Neural cell (in vitro differentiated cells): Measurements from ENCODE around the gene RASD2. TPM values are rescaled to one million over a fixed set of nuclear protein-coding genes. Genes with fewer than 3 reads are reported as not detected.

ENCODE experiments used
- H2AFZ ChIP-seq: fragments of 200-600, 300-800 bp; sonication (generic), shearing (Covaris generic); 2 replicates; pipeline ENCODE4 v1.6.0; 2014; ENCODE audit warnings: low read depth, mild to moderate bottlenecking, antibody characterized with exemption, low read length, moderate library complexity
- H3F3A ChIP-seq: fragments of 200-600 bp; shearing (Covaris generic); 2 replicates; pipeline ENCODE4 v1.6.1; 2016; ENCODE audit warnings: mild to moderate bottlenecking, moderate library complexity, mixed read lengths, antibody characterized with exemption, low read length; ENCODE audit not compliant: insufficient read depth, poor library complexity, severe bottlenecking
- H3K27ac ChIP-seq: fragments of 200-600, 300-800 bp; sonication (generic), shearing (Covaris generic); 2 replicates; pipeline ENCODE4 v1.5.1; 2014; ENCODE audit warnings: mild to moderate bottlenecking, low read length, moderate library complexity
- H3K27me3 ChIP-seq: fragments of 300-800, 200-600 bp; sonication (generic), shearing (Covaris generic); 2 replicates; pipeline ENCODE4 v1.6.0; 2014; ENCODE audit warnings: mild to moderate bottlenecking, low read depth, low read length, moderate library complexity; ENCODE audit not compliant: insufficient read depth
- H3K36me3 ChIP-seq: fragments of 300-800, 200-600 bp; sonication (generic), shearing (Covaris generic); 2 replicates; pipeline ENCODE4 v1.5.1; 2014; ENCODE audit warnings: mild to moderate bottlenecking, antibody characterized with exemption, low read length, moderate library complexity; ENCODE audit not compliant: insufficient read depth
- H3K4me2 ChIP-seq: fragments of 300-800, 200-600 bp; sonication (generic), shearing (Covaris generic); 2 replicates; pipeline ENCODE4 v1.6.0; 2014; ENCODE audit warnings: mild to moderate bottlenecking, low read length
- H3K4me3 ChIP-seq: fragments of 300-800, 200-600 bp; sonication (generic), shearing (Covaris generic); 2 replicates; pipeline ENCODE4 v1.5.1; 2014; ENCODE audit warnings: mild to moderate bottlenecking, low read length, moderate library complexity
- H3K79me2 ChIP-seq: fragments of 200-600 bp; shearing (Covaris generic); replicated peaks from 2 replicates; pipeline ENCODE4 v1.6.0; 2014; ENCODE audit warnings: mild to moderate bottlenecking, low read length, moderate library complexity; ENCODE audit not compliant: insufficient read depth
- H3K9ac ChIP-seq: fragments of 300-800, 200-600 bp; sonication (generic), shearing (Covaris generic); 2 replicates; pipeline ENCODE4 v1.6.1; 2016; ENCODE audit warnings: mild to moderate bottlenecking, low read length, mixed read lengths
- H3K9me2 ChIP-seq: fragments of 200-600 bp; shearing (Covaris generic); 2 replicates; pipeline ENCODE4 v1.6.1; 2016; ENCODE audit warnings: mild to moderate bottlenecking, low read length, mixed read lengths; ENCODE audit not compliant: insufficient read depth
- H3K9me3 ChIP-seq: fragments of 200-600, 300-800 bp; sonication (generic), shearing (Covaris generic); 2 replicates; pipeline ENCODE4 v1.6.1; 2016; ENCODE audit warnings: mild to moderate bottlenecking, mixed run types, low read length, moderate library complexity, mixed read lengths
- H4K20me1 ChIP-seq: fragments of 200-600 bp; shearing (Covaris generic); 2 replicates; pipeline ENCODE4 v1.6.1; 2016; ENCODE audit warnings: mild to moderate bottlenecking, mixed run types; ENCODE audit not compliant: insufficient read depth
- CTCF ChIP-seq: fragments of 450-650 bp; IDR thresholded peaks from 2 replicates; pipeline ENCODE4 v1.5.1; 2014; ENCODE audit warnings: antibody characterized with exemption, mild to moderate bottlenecking, moderate library complexity; ENCODE audit not compliant: poor library complexity, severe bottlenecking
- EP300 ChIP-seq: fragments of 450-650 bp; conservative IDR thresholded peaks from 2 replicates; pipeline ENCODE4 v1.6.1; 2014; ENCODE audit warnings: antibody characterized with exemption, mild to moderate bottlenecking, moderate library complexity; ENCODE audit not compliant: poor library complexity, severe bottlenecking
- EZH2 ChIP-seq: fragments of 200-600, 300-800 bp; shearing (Covaris generic), sonication (generic); IDR thresholded peaks from 2 replicates; pipeline ENCODE4 v1.6.1; 2014; ENCODE audit warnings: antibody characterized with exemption, low read length, borderline replicate concordance, mild to moderate bottlenecking; ENCODE audit not compliant: insufficient read depth, poor library complexity, severe bottlenecking
- MXI1 ChIP-seq: fragments of 450-650 bp; conservative IDR thresholded peaks from 2 replicates; pipeline ENCODE4 v1.6.1; 2014; ENCODE audit warnings: antibody characterized with exemption, mild to moderate bottlenecking; ENCODE audit not compliant: poor library complexity, severe bottlenecking
- POLR2AphosphoS5 ChIP-seq: IDR thresholded peaks from 2 replicates; pipeline ENCODE4 v1.6.1; 2012
- RAD21 ChIP-seq: fragments of 450-650 bp; conservative IDR thresholded peaks from 2 replicates; pipeline ENCODE4 v1.6.1; 2014; ENCODE audit warnings: antibody characterized with exemption, mild to moderate bottlenecking, moderate library complexity
- SMC3 ChIP-seq: fragments of 450-650 bp; conservative IDR thresholded peaks from 2 replicates; pipeline ENCODE4 v1.6.1; 2014; ENCODE audit warnings: antibody characterized with exemption, mild to moderate bottlenecking, moderate library complexity; ENCODE audit not compliant: poor library complexity
- TAF1 ChIP-seq: IDR thresholded peaks from 2 replicates; pipeline ENCODE4 v1.6.1; 2012; ENCODE audit warnings: low read depth
- polyA plus RNA-seq: library from polyadenylated mRNA; depleted of rRNA; stranded (reverse); fragments of >200 nt; gene quantifications from 2 replicates; pipeline ENCODE4 v1.2.3, GENCODE V29; 2014
- TF ChIP-seq, protein P1 (sequence below): IDR thresholded peaks from 2 replicates; pipeline ENCODE4 v1.6.1; 2012; ENCODE audit warnings: borderline replicate concordance

The RASD2 gene
- polyA plus RNA-seq, 1 donor from 2014 or later: 0.14 TPM

DNA sequence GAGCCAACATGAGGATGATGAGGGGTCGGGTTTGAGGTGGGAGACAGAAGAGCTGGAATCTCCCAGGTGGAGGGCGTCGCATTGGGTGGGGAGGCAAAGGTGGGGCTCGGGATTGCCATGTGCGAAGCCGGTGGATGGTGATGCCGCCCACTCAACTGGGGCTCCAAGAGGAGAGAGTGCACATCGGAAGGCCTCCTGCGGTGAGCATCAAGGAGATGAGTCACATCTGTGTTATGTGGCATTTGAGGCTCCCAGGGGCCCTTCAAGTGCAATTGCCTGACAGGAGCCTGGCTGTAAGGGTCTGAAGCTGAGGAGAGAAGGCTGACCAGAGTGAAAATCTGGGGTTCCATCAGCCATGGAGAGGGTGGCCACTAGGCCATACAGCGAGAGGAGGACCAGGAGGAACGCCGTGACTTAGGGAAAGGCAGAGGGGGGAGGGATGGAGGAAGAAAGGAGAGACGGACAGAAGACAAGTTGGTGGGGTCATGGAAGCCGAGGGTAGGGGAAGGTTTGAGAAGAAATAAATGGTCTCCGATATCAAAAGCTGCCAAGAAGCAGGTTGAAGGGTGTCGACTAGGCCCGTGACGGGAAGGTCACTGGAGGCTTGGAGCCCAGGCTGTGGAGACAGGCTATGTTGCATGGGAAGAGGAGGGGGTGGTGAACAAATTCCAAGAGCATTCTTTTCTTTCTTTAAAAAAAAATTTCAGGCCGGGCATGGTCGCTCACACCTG lies 21.3 kb downstream of the RASD2 start:
- H2AFZ ChIP-seq: no peak overlapping the region

DNA sequence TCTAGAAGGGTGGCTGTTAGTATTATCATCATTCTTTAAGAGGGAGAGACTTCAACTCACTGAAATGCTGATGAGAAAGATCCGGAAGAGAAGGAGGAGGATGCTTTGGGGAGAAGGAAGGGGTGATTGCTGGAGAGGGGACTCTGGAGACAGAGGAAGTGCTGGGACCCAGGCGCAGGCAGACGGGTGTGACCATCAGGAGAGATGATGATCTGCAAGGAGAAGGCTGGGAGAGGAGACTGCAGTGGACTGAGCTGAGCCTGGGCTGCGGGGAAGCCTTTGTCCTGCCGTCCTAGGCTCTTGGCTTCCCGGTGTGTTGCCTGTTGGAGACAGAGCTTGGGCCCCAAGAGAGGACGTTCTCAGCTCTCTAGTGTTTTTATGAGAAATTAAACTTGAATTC lies 22.6 kb downstream of the RASD2 start:
- no peak overlapping the region for H3K4me3 ChIP-seq
- H2AFZ ChIP-seq: no peak overlapping the region
- H3F3A ChIP-seq: no peaks in the 10 kb centered on the region
- no peaks in the 10 kb centered on the region for H3K9me3 ChIP-seq
- no peaks in the 10 kb centered on the region for H3K9me2 ChIP-seq
- no peaks in the 10 kb centered on the region for H4K20me1 ChIP-seq
- TF ChIP-seq POLR2AphosphoS5 (no peak), RAD21 (no peak), MXI1 (no peak), TAF1 (no peak), CTCF (no peak), SMC3 (no peak)
- TF ChIP-seq, protein P1, sequence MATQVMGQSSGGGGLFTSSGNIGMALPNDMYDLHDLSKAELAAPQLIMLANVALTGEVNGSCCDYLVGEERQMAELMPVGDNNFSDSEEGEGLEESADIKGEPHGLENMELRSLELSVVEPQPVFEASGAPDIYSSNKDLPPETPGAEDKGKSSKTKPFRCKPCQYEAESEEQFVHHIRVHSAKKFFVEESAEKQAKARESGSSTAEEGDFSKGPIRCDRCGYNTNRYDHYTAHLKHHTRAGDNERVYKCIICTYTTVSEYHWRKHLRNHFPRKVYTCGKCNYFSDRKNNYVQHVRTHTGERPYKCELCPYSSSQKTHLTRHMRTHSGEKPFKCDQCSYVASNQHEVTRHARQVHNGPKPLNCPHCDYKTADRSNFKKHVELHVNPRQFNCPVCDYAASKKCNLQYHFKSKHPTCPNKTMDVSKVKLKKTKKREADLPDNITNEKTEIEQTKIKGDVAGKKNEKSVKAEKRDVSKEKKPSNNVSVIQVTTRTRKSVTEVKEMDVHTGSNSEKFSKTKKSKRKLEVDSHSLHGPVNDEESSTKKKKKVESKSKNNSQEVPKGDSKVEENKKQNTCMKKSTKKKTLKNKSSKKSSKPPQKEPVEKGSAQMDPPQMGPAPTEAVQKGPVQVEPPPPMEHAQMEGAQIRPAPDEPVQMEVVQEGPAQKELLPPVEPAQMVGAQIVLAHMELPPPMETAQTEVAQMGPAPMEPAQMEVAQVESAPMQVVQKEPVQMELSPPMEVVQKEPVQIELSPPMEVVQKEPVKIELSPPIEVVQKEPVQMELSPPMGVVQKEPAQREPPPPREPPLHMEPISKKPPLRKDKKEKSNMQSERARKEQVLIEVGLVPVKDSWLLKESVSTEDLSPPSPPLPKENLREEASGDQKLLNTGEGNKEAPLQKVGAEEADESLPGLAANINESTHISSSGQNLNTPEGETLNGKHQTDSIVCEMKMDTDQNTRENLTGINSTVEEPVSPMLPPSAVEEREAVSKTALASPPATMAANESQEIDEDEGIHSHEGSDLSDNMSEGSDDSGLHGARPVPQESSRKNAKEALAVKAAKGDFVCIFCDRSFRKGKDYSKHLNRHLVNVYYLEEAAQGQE: no peak
- no peaks in the 10 kb centered on the region for H3K79me2 ChIP-seq
- no peak overlapping the region for H3K27ac ChIP-seq
- no peak overlapping the region for H3K9ac ChIP-seq
- no peaks in the 10 kb centered on the region for H3K36me3 ChIP-seq
- H3K27me3 ChIP-seq: no peaks in the 10 kb centered on the region
- no peak overlapping the region for H3K4me2 ChIP-seq

More for the DNA sequence above, 21.3 kb downstream of the RASD2 start:
- Histone ChIP-seq H3K9ac (no peak overlapping the region), H3K36me3 (no peaks in the 10 kb centered on the region), H3K9me3 (no peaks in the 10 kb centered on the region), H4K20me1 (no peaks in the 10 kb centered on the region), H3K27me3 (no peaks in the 10 kb centered on the region), H3K4me2 (no peak overlapping the region), H3K27ac (no peak overlapping the region), H3K4me3 (no peak overlapping the region), H3K79me2 (no peaks in the 10 kb centered on the region), H3K9me2 (no peaks in the 10 kb centered on the region), H3F3A (no peaks in the 10 kb centered on the region)
- TF ChIP-seq EP300 (no peak), CTCF (no peak), RAD21 (no peak), MXI1 (no peak), POLR2AphosphoS5 (no peak), TAF1 (no peak), SMC3 (no peak), EZH2 (no peak)
- TF ChIP-seq, protein P1: no peak
